Astrocyte (in vitro differentiated cells and primary cell): ENCODE data around the gene SLC25A46.

Experiments
- EZH2 ChIP-seq: IDR thresholded peaks from 2 replicates; pipeline ENCODE4 v1.6.1; 2012; ENCODE audit warnings: mild to moderate bottlenecking, low read length, inconsistent platforms; ENCODE audit not compliant: insufficient read depth
- TF ChIP-seq, protein P1 (sequence below): IDR thresholded peaks from 2 replicates; pipeline ENCODE4 v1.5.1; 2011; ENCODE audit warnings: low read depth, mild to moderate bottlenecking, inconsistent platforms, low read length, moderate library complexity; ENCODE audit not compliant: insufficient read depth

DNA sequence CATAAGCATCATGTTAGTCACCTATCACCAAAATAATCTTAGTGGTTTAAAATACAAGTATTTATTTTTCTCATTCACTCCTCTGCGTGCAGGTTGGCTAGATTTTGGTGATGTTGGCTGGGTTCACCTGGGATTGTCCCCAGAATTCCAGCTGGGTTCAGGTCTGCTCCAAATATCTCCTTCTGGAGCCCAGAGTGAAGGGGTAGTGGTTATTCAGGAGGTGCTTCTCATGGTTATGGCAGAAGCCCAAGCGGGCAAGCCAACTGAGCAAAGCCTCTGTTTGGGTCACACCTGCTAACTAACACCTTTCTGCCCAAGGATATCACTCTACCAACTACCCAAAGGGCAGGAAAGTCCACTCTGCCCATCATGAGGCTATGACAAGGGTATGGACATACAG lies 4.7 kb upstream of the SLC25A46 start:
- TF ChIP-seq, protein P1, sequence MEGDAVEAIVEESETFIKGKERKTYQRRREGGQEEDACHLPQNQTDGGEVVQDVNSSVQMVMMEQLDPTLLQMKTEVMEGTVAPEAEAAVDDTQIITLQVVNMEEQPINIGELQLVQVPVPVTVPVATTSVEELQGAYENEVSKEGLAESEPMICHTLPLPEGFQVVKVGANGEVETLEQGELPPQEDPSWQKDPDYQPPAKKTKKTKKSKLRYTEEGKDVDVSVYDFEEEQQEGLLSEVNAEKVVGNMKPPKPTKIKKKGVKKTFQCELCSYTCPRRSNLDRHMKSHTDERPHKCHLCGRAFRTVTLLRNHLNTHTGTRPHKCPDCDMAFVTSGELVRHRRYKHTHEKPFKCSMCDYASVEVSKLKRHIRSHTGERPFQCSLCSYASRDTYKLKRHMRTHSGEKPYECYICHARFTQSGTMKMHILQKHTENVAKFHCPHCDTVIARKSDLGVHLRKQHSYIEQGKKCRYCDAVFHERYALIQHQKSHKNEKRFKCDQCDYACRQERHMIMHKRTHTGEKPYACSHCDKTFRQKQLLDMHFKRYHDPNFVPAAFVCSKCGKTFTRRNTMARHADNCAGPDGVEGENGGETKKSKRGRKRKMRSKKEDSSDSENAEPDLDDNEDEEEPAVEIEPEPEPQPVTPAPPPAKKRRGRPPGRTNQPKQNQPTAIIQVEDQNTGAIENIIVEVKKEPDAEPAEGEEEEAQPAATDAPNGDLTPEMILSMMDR, result no peak
- no peak for TF ChIP-seq EZH2
